Naive thymus-derived CD4-positive, alpha-beta T cell (primary cell): ENCODE data around the gene FBXL17. TPM values are rescaled to one million over a fixed set of nuclear protein-coding genes. Genes with fewer than 3 reads are reported as not detected.

Experiments
- ATAC-seq: fragments of 150-1000 bp; cut with Tn5 transposase; 2 replicates; pipeline ENCODE4 v1.10.0; 2021; ENCODE audit warnings: mild to moderate bottlenecking, moderate library complexity
- CTCF ChIA-PET: fragments of 350-600 bp; sonication (Branson Sonifier 250); formaldehyde crosslinking; loops from one replicate; lab custom pipeline; 2021; ENCODE audit warnings: antibody characterized with exemption; lab: Charles Lee
- POLR2A ChIA-PET: fragments of 350-600 bp; sonication (Branson Sonifier 250); formaldehyde crosslinking; loops from one replicate; lab custom pipeline; 2021; ENCODE audit warnings: antibody characterized with exemption, inconsistent platforms; lab: Charles Lee
- DNase-seq, 9 donors: peaks; one replicate each; pipeline versions ENCODE4 v3.0.0 to v3.0.0-alpha.2; 2020 to 2022; ENCODE audit warnings: mixed read lengths in 1 of 9
- H3K27ac ChIP-seq: one replicate; pipeline ENCODE4 v1.7.0; 2013; ENCODE audit warnings: mild to moderate bottlenecking, low read depth, low read length, moderate library complexity
- H3K27me3 ChIP-seq, 2 donors: one replicate each; pipeline ENCODE4 v1.7.0; 2013; ENCODE audit warnings: low read length in 2 of 2, mild to moderate bottlenecking in 2 of 2, moderate library complexity in 2 of 2; ENCODE audit not compliant: control insufficient read depth in 2 of 2, insufficient read depth in 2 of 2
- H3K36me3 ChIP-seq, 3 experiments: 1 replicate in 2 of 3; 2 replicates in 1 of 3; pipeline ENCODE4 v1.7.0; 2013; ENCODE audit warnings: low read length in 3 of 3, mild to moderate bottlenecking in 3 of 3, moderate library complexity in 1 of 3; ENCODE audit not compliant: insufficient read depth in 3 of 3, control insufficient read depth in 2 of 3
- H3K4me1 ChIP-seq, 2 donors: one replicate each; pipeline ENCODE4 v1.7.0; 2013; ENCODE audit warnings: low read length in 2 of 2, mild to moderate bottlenecking in 2 of 2, moderate library complexity in 1 of 2; ENCODE audit not compliant: control insufficient read depth in 2 of 2, insufficient read depth in 2 of 2
- H3K4me3 ChIP-seq: 2 replicates; pipeline ENCODE4 v1.7.0; 2013; ENCODE audit warnings: mild to moderate bottlenecking, low read length
- H3K9me3 ChIP-seq, 3 experiments: 1 replicate in 2 of 3; 2 replicates in 1 of 3; pipeline ENCODE4 v1.7.0; 2013; ENCODE audit warnings: low read length in 3 of 3; ENCODE audit not compliant: control insufficient read depth in 2 of 3
- H3K27ac Mint-ChIP-seq, 9 donors: one replicate each; pipeline ENCODE4 v1.8.0; 2020 to 2022; ENCODE audit warnings: mixed read lengths in 9 of 9, mild to moderate bottlenecking in 8 of 9, moderate library complexity in 5 of 9, inconsistent platforms in 2 of 9
- H3K27me3 Mint-ChIP-seq, 5 donors: one replicate each; pipeline ENCODE4 v1.8.0; 2021 to 2022; ENCODE audit warnings: mixed read lengths in 5 of 5, mild to moderate bottlenecking in 1 of 5
- H3K36me3 Mint-ChIP-seq, 5 donors: one replicate each; pipeline ENCODE4 v1.8.0; 2020 to 2022; ENCODE audit warnings: mixed read lengths in 5 of 5, mild to moderate bottlenecking in 3 of 5, inconsistent platforms in 1 of 5
- H3K4me1 Mint-ChIP-seq, 7 donors: one replicate each; pipeline ENCODE4 v1.8.0; 2020 to 2022; ENCODE audit warnings: mixed read lengths in 7 of 7, mild to moderate bottlenecking in 3 of 7, inconsistent platforms in 1 of 7
- H3K4me3 Mint-ChIP-seq, 10 donors: one replicate each; pipeline ENCODE4 v1.8.0; 2020 to 2022; ENCODE audit warnings: mild to moderate bottlenecking in 10 of 10, mixed read lengths in 10 of 10, moderate library complexity in 6 of 10, inconsistent platforms in 2 of 10
- H3K9me3 Mint-ChIP-seq, 11 donors: one replicate each; pipeline ENCODE4 v1.8.0; 2020 to 2022; ENCODE audit warnings: mixed read lengths in 11 of 11, mild to moderate bottlenecking in 4 of 11, inconsistent platforms in 1 of 11, moderate library complexity in 1 of 11
- intact Hi-C, 2 donors: fragments of 100-400 bp; cut with micrococcal nuclease; formaldehyde crosslinking; loops; one replicate each; pipeline ENCODE4 v1.15.1; 2023
- polyA plus RNA-seq, 2 donors: library from polyadenylated mRNA; unstranded; fragments of 300-500 nt; fragmentation: Illumina TruSeq; gene quantifications; one replicate each; pipeline ENCODE4 v1.2.3, GENCODE V29; 2021
- total RNA-seq, 6 experiments: library from RNA in 5 of 6; stranded (reverse) in 5 of 6; gene quantifications; 1 replicate in 5 of 6; 2 replicates in 1 of 6; pipeline ENCODE4 v1.2.3 and lab custom pipeline; 2021 to 2026

FBXL17 gene
- total and polyA plus RNA-seq, 7 experiments from 2014 or later = 4.4 to 28.4 (median 19.6) TPM

GRCh38 chr5:107990881-107991810 lies 390.8 kb downstream of the FBXL17 start:
- Histone ChIP-seq H3K4me3 (no peak overlapping the region), H3K36me3 (no peaks in the 10 kb centered on the region), H3K4me1 (no peaks in the 10 kb centered on the region), H3K27me3 (no peaks in the 10 kb centered on the region), H3K27ac (no peak overlapping the region), H3K9me3 (no peaks in the 10 kb centered on the region)
- ChIA-PET POLR2A (no interaction called here), CTCF (no interaction called here)
- peaks cover 0 to 4% (median 0%) of the 10 kb centered on the region in 11 donors for H3K9me3 Mint-ChIP-seq
- ATAC-seq (peak; percentile 46), DNase-seq (no peak)
- H3K27ac Mint-ChIP-seq = no peak overlapping the region
- H3K27me3 Mint-ChIP-seq = no peaks in the 10 kb centered on the region
- H3K36me3 Mint-ChIP-seq = peaks cover 0 to 22% (median 3%) of the 10 kb centered on the region in 5 donors
- intact Hi-C loops = no loop called here
- H3K4me1 Mint-ChIP-seq = peaks cover 0 to 13% (median 4%) of the 10 kb centered on the region in 7 donors
- no peak overlapping the region for H3K4me3 Mint-ChIP-seq

DNA sequence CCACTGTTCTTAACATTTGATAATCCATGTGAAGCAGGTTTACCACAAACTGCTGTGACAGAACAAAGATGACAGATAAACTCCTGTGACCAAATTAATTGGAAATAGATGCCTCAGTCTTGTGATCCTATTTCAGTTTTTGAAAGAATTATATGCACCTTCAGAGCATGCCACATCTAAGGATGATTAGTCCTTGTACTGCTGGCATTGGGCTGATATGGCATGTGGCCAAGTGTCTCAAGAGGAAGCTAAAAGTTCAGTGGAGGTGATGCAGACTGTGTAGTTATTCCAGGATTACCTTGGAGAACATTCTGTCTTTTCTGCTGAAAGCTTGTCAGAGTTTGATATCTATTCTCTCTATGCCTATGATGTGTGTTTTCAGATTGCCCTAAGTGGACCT lies 396.8 kb downstream of the FBXL17 start:
- Mint-ChIP-seq H3K4me1 (peaks cover 4 to 31% (median 6%) of the 10 kb centered on the region in 7 donors), H3K4me3 (no peak overlapping the region), H3K9me3 (peaks cover 0 to 4% (median 0%) of the 10 kb centered on the region in 11 donors), H3K27me3 (no peaks in the 10 kb centered on the region), H3K27ac (no peak overlapping the region), H3K36me3 (peaks cover 0 to 24% (median 4%) of the 10 kb centered on the region in 5 donors)
- CTCF ChIA-PET = no interaction called here
- H3K36me3 ChIP-seq = no peaks in the 10 kb centered on the region
- POLR2A ChIA-PET = no interaction called here
- no peak for ATAC-seq
- no peak for DNase-seq
- H3K9me3 ChIP-seq = no peaks in the 10 kb centered on the region
- H3K4me1 ChIP-seq = no peaks in the 10 kb centered on the region
- H3K4me3 ChIP-seq = no peak overlapping the region
- no peak overlapping the region for H3K27ac ChIP-seq
- intact Hi-C loops = no loop called here
- no peaks in the 10 kb centered on the region for H3K27me3 ChIP-seq

DNA sequence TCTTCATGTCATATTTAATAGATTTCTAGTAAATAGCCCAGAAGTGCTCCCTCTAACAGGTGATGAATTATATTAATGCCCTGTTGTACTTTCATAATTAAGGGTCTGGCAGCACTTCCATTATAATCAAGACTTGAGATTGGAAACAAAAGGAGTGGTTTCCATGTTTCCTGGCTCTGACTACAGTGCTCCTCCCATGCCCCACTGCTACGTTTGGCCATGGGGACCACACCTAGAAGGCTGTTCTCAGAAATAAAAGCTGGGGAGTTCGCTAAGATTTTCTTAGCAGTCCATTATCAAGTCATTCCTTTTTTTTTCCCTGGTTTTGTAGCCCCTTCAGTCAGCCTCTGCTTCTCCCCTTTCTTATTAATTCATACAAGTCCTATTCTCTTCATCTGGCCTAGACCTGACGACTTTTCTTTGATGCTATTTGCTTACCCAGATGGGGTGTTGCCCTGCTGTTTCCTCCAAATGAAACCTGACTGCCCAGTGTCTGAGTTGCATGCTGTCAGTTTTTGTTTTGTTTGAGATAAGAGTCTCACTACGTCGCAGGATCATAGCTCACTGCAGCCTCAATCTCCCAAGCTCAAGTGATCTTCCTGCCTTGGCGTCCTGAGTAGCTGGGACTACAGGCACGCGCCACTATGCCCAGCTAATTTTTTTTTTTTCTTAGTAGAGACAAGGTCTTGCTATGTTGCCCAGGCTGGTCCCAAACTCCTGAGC lies 399.0 kb downstream of the FBXL17 start:
- ChIA-PET CTCF (no interaction called here), POLR2A (no interaction called here)
- Histone ChIP-seq H3K4me1 (no peaks in the 10 kb centered on the region), H3K27me3 (no peaks in the 10 kb centered on the region), H3K36me3 (no peaks in the 10 kb centered on the region), H3K27ac (no peak overlapping the region), H3K9me3 (no peaks in the 10 kb centered on the region), H3K4me3 (no peak overlapping the region)
- Mint-ChIP-seq H3K9me3 (no peaks in the 10 kb centered on the region), H3K36me3 (peaks cover 0 to 17% (median 4%) of the 10 kb centered on the region in 5 donors), H3K27me3 (no peaks in the 10 kb centered on the region), H3K27ac (peak overlapping the region in 1 of 9 donors; percentile 29), H3K4me1 (peaks cover 0 to 31% (median 6%) of the 10 kb centered on the region in 7 donors), H3K4me3 (no peak overlapping the region)
- intact Hi-C loops = no loop called here
- no peak for DNase-seq
- ATAC-seq = no peak

DNA sequence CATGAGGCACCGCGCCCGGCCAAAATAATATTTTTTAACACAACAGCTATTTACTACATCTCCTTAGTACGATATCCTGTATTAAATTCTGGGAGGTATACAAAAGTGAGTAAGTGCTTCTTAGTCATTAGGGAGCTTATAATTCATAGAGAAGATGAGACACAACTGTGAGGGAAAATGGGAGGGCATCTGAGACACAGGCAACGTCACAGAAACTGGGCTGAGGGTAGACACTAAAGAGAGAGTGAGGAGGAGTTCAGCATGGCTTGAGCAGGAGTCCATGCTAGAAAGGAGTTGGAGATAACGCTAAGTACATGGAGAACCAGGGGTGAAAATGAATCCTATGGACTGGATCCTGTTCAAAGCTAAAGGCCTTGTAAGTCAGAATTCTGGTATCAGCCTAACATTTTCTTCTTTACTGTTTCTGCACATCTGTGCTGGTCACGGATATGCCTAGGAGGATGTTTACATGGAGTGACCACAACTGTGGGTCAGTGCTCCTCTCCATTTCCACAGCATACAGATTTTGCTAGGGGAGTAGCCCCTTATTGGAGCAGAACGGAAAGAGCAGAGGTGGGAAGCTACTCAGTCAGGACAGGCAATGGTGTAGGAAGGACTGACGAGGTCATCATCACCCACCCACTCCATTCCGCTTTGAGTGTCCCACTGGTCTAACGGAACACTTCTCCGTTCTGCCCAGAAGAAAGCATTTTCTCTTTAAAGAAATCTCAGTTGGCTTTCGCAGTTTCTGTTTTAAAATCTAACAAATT lies 400.8 kb downstream of the FBXL17 start:
- Histone ChIP-seq H3K36me3 (no peaks in the 10 kb centered on the region), H3K27me3 (no peaks in the 10 kb centered on the region), H3K27ac (no peak overlapping the region), H3K9me3 (no peaks in the 10 kb centered on the region), H3K4me1 (no peaks in the 10 kb centered on the region), H3K4me3 (no peak overlapping the region)
- CTCF ChIA-PET = no interaction called here
- Mint-ChIP-seq H3K4me1 (peaks cover 0 to 39% (median 6%) of the 10 kb centered on the region in 7 donors), H3K4me3 (no peak overlapping the region), H3K27ac (peak overlapping the region in 2 of 9 donors; percentile 15 to 56), H3K27me3 (no peaks in the 10 kb centered on the region), H3K36me3 (peaks cover 0 to 17% (median 4%) of the 10 kb centered on the region in 5 donors), H3K9me3 (peaks cover 0 to 3% (median 0%) of the 10 kb centered on the region in 11 donors)
- intact Hi-C loops = loop anchor here in 1 of 2 donors (2.0 kb wide), 2 partner anchors 22 to 64 kb away; no protein-coding TSS in a partner anchor
- DNase-seq (no peak), ATAC-seq (no peak)
- POLR2A ChIA-PET = no interaction called here

DNA sequence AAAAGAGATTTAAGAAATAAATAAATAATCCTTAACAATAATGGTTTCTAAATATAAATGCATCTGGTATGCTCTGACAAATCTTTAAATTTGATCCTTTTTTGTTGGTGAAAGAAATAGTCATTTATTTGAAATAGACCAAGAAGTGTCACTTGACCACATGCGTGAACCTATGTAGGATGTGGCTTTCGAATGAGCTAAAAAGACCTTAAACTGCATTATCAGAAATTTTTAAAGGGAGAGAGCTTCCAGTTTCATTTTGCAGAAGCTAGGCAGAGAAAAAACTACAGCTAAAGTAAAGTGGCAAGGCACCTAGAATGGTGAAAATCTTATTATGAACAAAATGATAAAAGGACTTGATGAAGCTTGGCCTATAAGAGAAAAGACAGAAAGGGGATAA lies 402.0 kb downstream of the FBXL17 start:
- ATAC-seq (peak; percentile 41), DNase-seq (no peak)
- no peaks in the 10 kb centered on the region for H3K9me3 ChIP-seq
- Mint-ChIP-seq H3K9me3 (peaks cover 0 to 3% (median 0%) of the 10 kb centered on the region in 11 donors), H3K4me3 (peak overlapping the region in 2 of 10 donors; percentile 1 to 45), H3K36me3 (peaks cover 0 to 13% (median 1%) of the 10 kb centered on the region in 5 donors), H3K27me3 (no peaks in the 10 kb centered on the region), H3K27ac (no peak overlapping the region), H3K4me1 (peaks cover 0 to 33% (median 0%) of the 10 kb centered on the region in 7 donors)
- ChIA-PET CTCF (interaction anchor here (0.6 kb wide), 1 partner anchor 1215 kb away, joined by 6 read pairs; no protein-coding TSS in a partner anchor), POLR2A (no interaction called here)
- no peak overlapping the region for H3K4me3 ChIP-seq
- intact Hi-C loops = loop anchor here in 1 of 2 donors (2.0 kb wide), 2 partner anchors 23 to 63 kb away; no protein-coding TSS in a partner anchor
- H3K4me1 ChIP-seq = no peaks in the 10 kb centered on the region
- no peak overlapping the region for H3K27ac ChIP-seq
- no peaks in the 10 kb centered on the region for H3K36me3 ChIP-seq
- H3K27me3 ChIP-seq = no peaks in the 10 kb centered on the region

DNA sequence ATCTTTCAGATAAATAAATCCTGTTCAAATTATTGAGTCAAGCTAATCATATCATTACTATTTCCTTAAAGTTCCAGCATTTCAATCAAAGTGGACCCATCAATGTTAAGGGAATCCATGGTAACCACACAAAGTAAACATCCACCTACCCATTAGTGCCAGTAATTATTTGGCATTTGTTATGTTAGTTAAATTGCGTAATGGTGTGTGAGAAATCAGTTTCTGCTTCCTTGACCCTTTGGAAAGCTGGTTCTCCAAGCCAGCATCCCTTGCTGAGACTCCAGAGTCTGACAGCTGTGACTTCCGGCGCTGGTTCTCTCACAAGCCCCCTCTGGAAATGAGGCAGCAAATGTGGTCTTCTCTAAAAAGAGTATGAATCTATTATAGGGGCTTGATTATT lies 402.6 kb downstream of the FBXL17 start:
- ChIA-PET CTCF (no interaction called here), POLR2A (no interaction called here)
- Histone ChIP-seq H3K36me3 (no peaks in the 10 kb centered on the region), H3K27me3 (no peaks in the 10 kb centered on the region), H3K4me1 (no peaks in the 10 kb centered on the region), H3K27ac (no peak overlapping the region), H3K9me3 (no peaks in the 10 kb centered on the region), H3K4me3 (no peak overlapping the region)
- H3K27me3 Mint-ChIP-seq = no peaks in the 10 kb centered on the region
- DNase-seq (no peak), ATAC-seq (no peak)
- intact Hi-C loops = no loop called here
- no peak overlapping the region for H3K4me3 Mint-ChIP-seq
- no peak overlapping the region for H3K27ac Mint-ChIP-seq
- peaks cover 0 to 13% (median 1%) of the 10 kb centered on the region in 5 donors for H3K36me3 Mint-ChIP-seq
- H3K4me1 Mint-ChIP-seq = peaks cover 0 to 33% (median 0%) of the 10 kb centered on the region in 7 donors
- peaks cover 0 to 3% (median 0%) of the 10 kb centered on the region in 11 donors for H3K9me3 Mint-ChIP-seq
